Gastrocnemius medialis (tissue), 4 donors: ENCODE results near the gene PLXDC2. TPM values are rescaled to one million over a fixed set of nuclear protein-coding genes. Genes with fewer than 3 reads are reported as not detected.

Source experiments
- ATAC-seq, 2 donors: fragments of 150-250 bp; one replicate each; pipeline ENCODE4 v1.9.1; 2016
- DNase-seq, 2 donors: peaks; one replicate each; pipeline ENCODE4 v3.0.0-alpha.2; 2019
- H3K27ac ChIP-seq, 4 donors: fragments of 200-600 bp; sonication (generic); 1 replicate in 1 of 4; 2 replicates in 3 of 4; pipeline ENCODE4 v1.5.1; 2016 to 2018; ENCODE audit warnings: mild to moderate bottlenecking in 2 of 4, moderate library complexity in 1 of 4
- H3K27me3 ChIP-seq, 3 donors: fragments of 200-600 bp; sonication (generic) in 2 of 3; 1 replicate in 1 of 3; 2 replicates in 2 of 3; pipeline versions ENCODE4 v1.5.1 to v1.6.0; 2016 to 2019; ENCODE audit warnings: mild to moderate bottlenecking in 1 of 3, moderate library complexity in 1 of 3
- H3K36me3 ChIP-seq, 2 donors: fragments of 200-600 bp; sonication (generic) in 1 of 2; one replicate each; pipeline ENCODE4 v1.5.1; 2017 to 2018
- H3K4me1 ChIP-seq, 2 donors: fragments of 200-600 bp; sonication (generic) in 1 of 2; one replicate each; pipeline ENCODE4 v1.5.1; 2016 to 2017; ENCODE audit warnings: mild to moderate bottlenecking in 2 of 2
- H3K4me3 ChIP-seq, 4 donors: fragments of 200-600 bp; sonication (generic) in 3 of 4; 1 replicate in 1 of 4; 2 replicates in 3 of 4; pipeline ENCODE4 v1.5.1; 2016 to 2019; ENCODE audit warnings: mild to moderate bottlenecking in 2 of 4
- H3K9me3 ChIP-seq, 3 donors: fragments of 200-600 bp; sonication (generic) in 2 of 3; 1 replicate in 1 of 3; 2 replicates in 2 of 3; pipeline ENCODE4 v1.5.1; 2016 to 2019
- POLR2A ChIP-seq, 2 donors: fragments of 450-650 bp; IDR thresholded peaks; one replicate each; pipeline ENCODE4 v1.6.1; 2017; ENCODE audit warnings: antibody characterized with exemption in 2 of 2, mild to moderate bottlenecking in 2 of 2, moderate library complexity in 2 of 2
- in situ Hi-C, 4 donors: fragments of 200-750 bp; cut with MboI; loops; one replicate each; pipeline versions ENCODE4 v1.15.0 to v1.8.0; 2017; ENCODE audit warnings: low sequenced_read_pairs in 4 of 4
- intact Hi-C: fragments of 100-400 bp; cut with DNase I; formaldehyde crosslinking; loops from one replicate; pipeline ENCODE4 v1.15.1; 2023; ENCODE audit warnings: low total_unique reads
- total RNA-seq, 4 donors: library from RNA; depleted of rRNA; stranded (reverse); fragments of >200 nt; gene quantifications; one replicate each; pipeline versions ENCODE4 v1.1.0 to v1.2.3, GENCODE V29; 2016
- TF ChIP-seq, protein P1 (sequence below), 5 experiments: fragments of 450-650 bp in 3 of 5; fragments of 200-600 bp in 2 of 5; sonication (generic) in 2 of 5; IDR thresholded peaks in 4 of 5; conservative IDR thresholded peaks in 1 of 5; 1 replicate in 4 of 5; 2 replicates in 1 of 5; pipeline ENCODE4 v1.5.1; 2016 to 2019; ENCODE audit warnings: antibody characterized with exemption in 5 of 5, mild to moderate bottlenecking in 3 of 5, moderate library complexity in 3 of 5

PLXDC2 gene
- total RNA-seq, 4 donors from 2014 or later: 13.9 to 19.6 (median 15.0) TPM

DNA sequence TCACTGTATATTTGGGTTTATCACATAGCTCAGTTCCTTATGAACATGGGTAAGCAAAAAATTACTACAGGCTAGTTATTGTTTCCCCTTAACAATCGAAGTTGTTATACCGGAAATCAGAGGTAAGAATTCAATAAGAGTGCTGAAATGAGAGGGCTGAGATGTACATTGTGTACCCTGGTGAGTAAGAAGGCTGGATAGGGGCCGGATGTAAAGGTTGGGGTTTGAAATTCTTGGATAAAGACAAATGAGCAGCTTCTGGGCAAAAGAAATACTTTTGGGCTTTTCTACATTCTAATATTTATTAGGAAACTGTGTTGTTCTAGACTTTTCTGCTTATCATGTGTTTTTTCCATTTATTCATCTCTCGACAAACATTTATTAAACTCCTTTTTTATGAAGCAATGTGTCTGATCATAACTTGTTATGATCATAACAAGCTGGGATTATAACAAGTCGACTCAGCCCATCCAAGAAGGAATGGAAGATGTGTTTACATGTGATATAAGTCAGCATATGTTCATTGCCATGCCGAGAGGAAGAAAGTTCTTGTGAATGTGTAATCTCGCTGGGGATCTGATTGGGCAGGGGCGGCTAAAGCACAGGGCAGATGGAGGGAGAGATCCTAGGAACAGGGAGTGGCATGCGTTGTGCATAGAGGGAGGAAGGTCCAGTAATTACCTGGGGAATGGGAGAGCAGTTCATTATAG, 155.3 kb downstream of the PLXDC2 start:
- H3K4me1 ChIP-seq: peaks cover 5 to 14% of the 10 kb centered on the region in 2 donors
- no peaks in the 10 kb centered on the region for H3K9me3 ChIP-seq
- H3K36me3 ChIP-seq: no peaks in the 10 kb centered on the region
- H3K27me3 ChIP-seq: no peaks in the 10 kb centered on the region
- DNase-seq (no peak), ATAC-seq (no peak)
- intact Hi-C loops: no loop called here
- TF ChIP-seq, protein P1, sequence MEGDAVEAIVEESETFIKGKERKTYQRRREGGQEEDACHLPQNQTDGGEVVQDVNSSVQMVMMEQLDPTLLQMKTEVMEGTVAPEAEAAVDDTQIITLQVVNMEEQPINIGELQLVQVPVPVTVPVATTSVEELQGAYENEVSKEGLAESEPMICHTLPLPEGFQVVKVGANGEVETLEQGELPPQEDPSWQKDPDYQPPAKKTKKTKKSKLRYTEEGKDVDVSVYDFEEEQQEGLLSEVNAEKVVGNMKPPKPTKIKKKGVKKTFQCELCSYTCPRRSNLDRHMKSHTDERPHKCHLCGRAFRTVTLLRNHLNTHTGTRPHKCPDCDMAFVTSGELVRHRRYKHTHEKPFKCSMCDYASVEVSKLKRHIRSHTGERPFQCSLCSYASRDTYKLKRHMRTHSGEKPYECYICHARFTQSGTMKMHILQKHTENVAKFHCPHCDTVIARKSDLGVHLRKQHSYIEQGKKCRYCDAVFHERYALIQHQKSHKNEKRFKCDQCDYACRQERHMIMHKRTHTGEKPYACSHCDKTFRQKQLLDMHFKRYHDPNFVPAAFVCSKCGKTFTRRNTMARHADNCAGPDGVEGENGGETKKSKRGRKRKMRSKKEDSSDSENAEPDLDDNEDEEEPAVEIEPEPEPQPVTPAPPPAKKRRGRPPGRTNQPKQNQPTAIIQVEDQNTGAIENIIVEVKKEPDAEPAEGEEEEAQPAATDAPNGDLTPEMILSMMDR (IDR thresholded peaks at IDR 0.05 in 4 of 5, conservative IDR thresholded peaks at IDR 0.05 in 1 of 5): no peak
- no peak for TF ChIP-seq POLR2A (IDR thresholded peaks at IDR 0.05)
- in situ Hi-C loops: no loop called here
- peak overlapping the region in 1 of 4 donors; percentile 26 for H3K27ac ChIP-seq
- H3K4me3 ChIP-seq: no peak overlapping the region

DNA sequence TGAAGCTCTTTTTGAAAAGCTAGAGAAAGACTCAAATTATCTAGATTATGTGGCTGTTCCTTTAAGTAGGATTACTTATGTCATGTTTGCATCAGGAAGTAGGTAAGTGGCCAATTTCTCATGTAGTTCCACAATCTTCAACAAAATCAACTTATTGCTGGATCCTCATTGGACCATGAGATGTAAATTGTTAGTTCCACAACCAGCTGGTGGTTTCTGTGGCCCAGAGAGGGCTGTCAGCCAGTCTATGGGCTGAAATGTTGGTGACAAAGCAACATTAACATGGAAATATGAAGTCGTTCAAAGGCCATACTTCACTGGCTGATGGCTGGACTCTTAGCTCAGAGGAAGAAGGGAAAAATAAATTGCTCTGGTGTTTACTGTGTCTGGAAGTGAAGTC, 157.9 kb downstream of the PLXDC2 start:
- Histone ChIP-seq H3K36me3 (no peaks in the 10 kb centered on the region), H3K4me1 (peaks cover 5 to 9% of the 10 kb centered on the region in 2 donors), H3K4me3 (no peak overlapping the region), H3K27ac (no peak overlapping the region), H3K27me3 (no peaks in the 10 kb centered on the region), H3K9me3 (no peaks in the 10 kb centered on the region)
- intact Hi-C loops: no loop called here
- no peak for DNase-seq
- in situ Hi-C loops: no loop called here
- TF ChIP-seq POLR2A (IDR thresholded peaks at IDR 0.05): no peak
- TF ChIP-seq, protein P1 (IDR thresholded peaks at IDR 0.05 in 4 of 5, conservative IDR thresholded peaks at IDR 0.05 in 1 of 5): no peak
- no peak for ATAC-seq

- Histone ChIP-seq H3K4me1 (peaks cover 5 to 12% of the 10 kb centered on the region in 2 donors), H3K27ac (no peak overlapping the region), H3K4me3 (no peak overlapping the region), H3K9me3 (no peaks in the 10 kb centered on the region), H3K36me3 (no peaks in the 10 kb centered on the region), H3K27me3 (no peaks in the 10 kb centered on the region)
- no peak for DNase-seq
- intact Hi-C loops: no loop called here
- in situ Hi-C loops: no loop called here
- ATAC-seq: no peak
- TF ChIP-seq, protein P1 (IDR thresholded peaks at IDR 0.05 in 4 of 5, conservative IDR thresholded peaks at IDR 0.05 in 1 of 5): no peak
- no peak for TF ChIP-seq POLR2A (IDR thresholded peaks at IDR 0.05)
Measured at GRCh38 chr10:19974554-19974953, 158.3 kb downstream of the PLXDC2 start.

DNA sequence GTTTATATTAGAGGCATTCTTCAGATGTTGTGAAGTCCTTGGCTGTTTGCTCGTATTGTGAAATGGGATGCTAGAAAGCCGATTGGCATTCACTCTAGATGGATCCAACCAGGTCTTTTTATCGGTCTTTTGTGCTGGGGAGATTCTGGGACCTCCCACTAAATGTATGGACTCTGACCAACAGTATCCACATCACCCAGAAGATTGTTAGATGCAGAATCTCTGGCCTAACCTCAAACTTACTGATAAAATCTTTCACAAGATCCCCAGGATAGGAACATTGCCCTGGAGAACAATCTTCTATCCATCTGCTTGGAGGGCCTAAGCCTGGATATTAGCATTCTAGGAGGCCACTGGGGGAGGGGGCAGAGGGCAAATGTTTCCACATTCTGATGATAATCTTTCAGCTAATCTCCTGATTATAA, 160.9 kb downstream of the PLXDC2 start:
- no peak for TF ChIP-seq POLR2A (IDR thresholded peaks at IDR 0.05)
- TF ChIP-seq, protein P1 (IDR thresholded peaks at IDR 0.05 in 4 of 5, conservative IDR thresholded peaks at IDR 0.05 in 1 of 5): no peak
- Histone ChIP-seq H3K27ac (no peak overlapping the region), H3K36me3 (no peaks in the 10 kb centered on the region), H3K4me1 (peaks cover 0 to 8% of the 10 kb centered on the region in 2 donors), H3K9me3 (no peaks in the 10 kb centered on the region), H3K27me3 (no peaks in the 10 kb centered on the region), H3K4me3 (no peak overlapping the region)
- in situ Hi-C loops (no loop called here), intact Hi-C loops (no loop called here)
- ATAC-seq (no peak), DNase-seq (no peak)
